Measurements from ENCODE around the gene ZIC4.

ZIC4 gene

GRCh38 chr3:147404000-147404799 is 2.1 kb downstream of the ZIC4 start:
- DNase-seq = no peak

DNA sequence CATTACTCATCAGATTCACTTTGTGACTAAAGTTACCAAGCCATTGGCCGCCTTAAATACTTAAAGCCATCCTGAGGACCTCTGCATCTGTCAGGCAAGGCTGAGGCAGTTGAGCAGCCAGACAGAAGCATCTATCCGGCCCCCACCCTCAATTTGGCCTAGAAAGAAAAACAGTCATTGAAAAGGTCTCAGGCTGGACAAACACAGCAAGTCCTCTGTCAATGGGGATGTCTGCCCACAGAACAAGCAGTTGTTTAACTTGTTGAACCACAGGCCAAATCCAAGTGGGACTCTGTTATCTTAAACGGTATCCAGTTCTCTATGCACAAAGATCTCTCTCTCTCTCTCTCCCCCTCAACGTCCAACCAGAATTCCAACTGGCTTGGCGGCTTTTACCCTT is 2.8 kb downstream of the ZIC4 start:
- DNase-seq = no peak

GRCh38 chr3:147402159-147402558 is 4.2 kb downstream of the ZIC4 start:
- no peak for DNase-seq

DNA sequence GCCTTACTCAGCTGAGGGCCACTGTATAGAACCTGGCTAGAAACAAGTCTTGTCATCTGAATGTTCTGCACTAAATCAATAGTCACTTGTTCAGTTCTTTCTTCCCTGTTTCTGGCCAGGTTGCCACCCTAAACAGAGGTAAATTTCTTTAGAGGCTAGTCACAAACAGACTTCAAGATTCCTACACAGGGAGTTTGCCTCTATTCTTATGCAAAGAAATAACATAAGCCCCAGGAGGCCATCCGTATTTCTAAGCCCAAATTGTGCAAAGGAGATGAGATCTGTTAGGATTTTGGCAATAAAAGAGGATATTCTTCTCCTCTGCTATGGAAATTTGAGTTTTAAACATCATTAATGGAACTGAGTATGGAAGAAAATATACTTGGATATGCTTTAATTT is 4.9 kb downstream of the ZIC4 start:
- DNase-seq = no peak

GRCh38 chr3:147400999-147401398 is 5.3 kb downstream of the ZIC4 start:
- no peak for DNase-seq

DNA sequence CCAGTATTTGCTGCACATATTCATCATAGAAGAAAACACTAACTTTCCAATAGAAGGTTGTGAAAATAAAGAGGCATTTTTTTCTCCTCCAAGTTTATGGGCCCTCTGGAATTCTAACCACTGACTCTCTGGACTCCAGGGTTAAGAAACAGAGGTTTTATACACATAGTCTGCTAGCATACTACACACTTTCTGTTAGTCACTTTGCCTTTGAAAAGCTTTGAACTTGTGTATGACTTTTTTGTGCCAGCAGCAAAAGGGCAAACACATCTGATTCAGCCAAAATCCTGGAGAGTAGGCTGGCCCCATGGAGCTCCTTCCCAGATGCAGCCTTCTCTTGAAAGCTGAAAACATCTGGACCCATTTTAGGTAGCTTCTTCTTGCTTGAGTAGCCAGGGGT is 6.2 kb downstream of the ZIC4 start:
- no peak for DNase-seq

DNA sequence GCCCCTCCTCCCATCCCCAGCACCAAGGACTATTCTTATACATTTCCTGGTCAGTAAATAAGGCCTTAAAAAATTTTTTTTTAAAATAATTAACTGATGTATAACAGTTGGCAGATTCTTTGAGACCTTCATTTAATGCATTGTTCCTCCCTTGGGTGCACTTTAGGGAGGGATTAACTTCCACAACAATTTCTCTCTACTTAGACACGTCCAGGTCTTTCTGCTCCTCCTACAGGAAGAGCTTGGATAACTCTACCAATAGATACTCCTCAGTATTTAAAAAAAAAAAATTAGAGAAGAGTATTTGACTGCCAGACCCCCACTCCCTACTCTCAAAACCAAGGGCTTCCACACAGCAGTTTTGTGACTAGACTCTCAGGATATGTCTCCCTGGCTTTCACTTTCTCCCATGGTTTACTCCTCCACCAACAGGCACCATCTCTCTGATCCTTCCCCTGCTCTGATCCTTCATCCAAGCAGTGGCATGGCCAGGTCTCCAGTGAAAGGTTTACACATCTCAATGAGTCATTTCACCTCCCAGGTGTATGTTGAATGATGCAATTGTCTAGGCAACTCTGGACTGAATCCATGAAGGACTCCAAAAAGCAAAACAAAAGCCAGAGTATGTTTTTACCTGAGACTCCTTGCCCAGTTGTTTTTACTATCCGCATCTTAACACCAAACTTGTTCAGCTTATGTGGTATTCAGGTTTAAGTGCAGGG is 7.4 kb downstream of the ZIC4 start:
- DNase-seq = no peak

GRCh38 chr3:147397875-147398812 is 8.2 kb downstream of the ZIC4 start:
- DNase-seq = no peak

GRCh38 chr3:147397155-147397874 is 9.0 kb downstream of the ZIC4 start:
- no peak for DNase-seq

DNA sequence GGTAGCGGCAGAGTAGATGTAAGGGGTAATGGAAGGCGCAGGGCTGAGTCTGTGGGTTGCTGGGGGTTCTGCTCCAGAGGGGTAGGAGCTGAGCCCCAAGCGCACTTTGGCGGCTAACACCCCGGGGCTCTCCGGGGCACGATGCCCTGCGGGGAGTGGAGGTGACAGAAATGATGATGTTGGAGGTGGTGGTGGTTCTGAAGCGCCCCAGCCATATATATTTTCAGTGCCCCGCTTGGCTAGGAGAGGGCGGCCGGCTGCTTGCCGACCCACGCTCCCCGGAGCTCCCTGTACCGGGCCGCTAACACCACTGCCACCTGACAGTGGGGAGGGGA is 9.7 kb downstream of the ZIC4 start:
- no peak for DNase-seq

GRCh38 chr3:147395899-147396711 is 10.2 kb downstream of the ZIC4 start:
- DNase-seq = no peak

GRCh38 chr3:147394884-147395225 is 11.5 kb downstream of the ZIC4 start:
- no peak for DNase-seq

GRCh38 chr3:147393943-147394883 is 12.1 kb downstream of the ZIC4 start:
- no peak for DNase-seq

- no peak for DNase-seq
These were observed 12.9 kb downstream of the ZIC4 start for GRCh38 chr3:147393261-147393942.

GRCh38 chr3:147392625-147392946 is 13.8 kb downstream of the ZIC4 start:
- no peak for DNase-seq

GRCh38 chr3:147391781-147392624 is 14.3 kb downstream of the ZIC4 start:
- DNase-seq = no peak

- no peak for DNase-seq
These were observed 15.5 kb downstream of the ZIC4 start for GRCh38 chr3:147390589-147391569.

GRCh38 chr3:147389717-147390116 is 16.6 kb downstream of the ZIC4 start:
- no peak for DNase-seq

Data from NCI-H774 (cell line).